Esophagus muscularis mucosa (tissue), 3 donors: ENCODE results near the gene MAP1LC3A.

ENCODE experiments used
- POLR2A ChIP-seq: fragments of 450-650 bp; IDR thresholded peaks from one replicate; pipeline ENCODE4 v1.6.1; 2017; ENCODE audit warnings: antibody characterized with exemption, moderate library complexity, mild to moderate bottlenecking, low read depth
- POLR2AphosphoS5 ChIP-seq, 2 donors: sonication (generic); formaldehyde crosslinking; IDR thresholded peaks; one replicate each; pipeline ENCODE4 v1.6.1; 2017; ENCODE audit warnings: antibody characterized with exemption in 2 of 2
- TF ChIP-seq, protein P1 (sequence below), 3 experiments: fragments of 200-600 bp in 2 of 3; fragments of 450-650 bp in 1 of 3; sonication (generic) in 2 of 3; IDR thresholded peaks; one replicate each; pipeline ENCODE4 v1.5.1; 2017 to 2019; ENCODE audit warnings: antibody characterized with exemption in 3 of 3, mild to moderate bottlenecking in 2 of 3, moderate library complexity in 1 of 3

DNA sequence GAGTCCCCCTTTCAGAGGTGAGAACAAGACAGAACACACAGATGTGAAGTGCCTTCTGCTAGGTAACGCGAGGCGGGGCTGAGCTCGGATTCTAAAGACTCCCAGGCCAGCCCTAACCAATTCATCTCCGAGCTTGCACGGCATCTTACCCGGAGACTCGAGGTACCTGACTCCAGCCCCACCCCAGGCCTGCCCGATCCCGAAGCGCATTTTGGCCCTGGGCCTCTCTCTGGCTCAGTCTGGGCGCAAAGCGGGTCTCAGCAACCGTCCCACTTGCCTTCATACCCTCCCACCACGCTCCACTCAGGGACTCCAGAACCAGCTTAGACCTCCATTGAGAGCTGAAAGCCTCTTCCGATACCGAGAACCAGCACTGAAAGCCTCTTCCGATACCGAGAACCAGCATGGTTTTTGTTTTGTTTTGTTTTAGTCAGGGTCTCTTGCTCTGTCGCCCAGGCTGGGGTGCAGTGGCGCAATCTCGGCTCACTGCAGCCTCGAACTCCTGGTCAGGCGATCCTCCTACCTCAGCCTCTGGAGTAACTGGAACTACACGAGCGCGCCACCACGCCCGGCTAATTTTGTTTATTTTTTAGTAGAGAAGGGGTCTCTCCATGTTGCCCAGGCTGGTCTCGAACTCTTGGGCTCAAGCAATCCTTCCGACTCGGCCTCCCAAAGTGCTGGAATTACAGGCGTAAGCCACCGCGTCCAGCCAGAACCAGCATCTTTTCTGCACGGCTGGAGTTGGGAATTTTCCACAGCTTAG, 42.9 kb upstream of the MAP1LC3A start:
- TF ChIP-seq POLR2A (no peak), POLR2AphosphoS5 (IDR thresholded peaks at IDR 0.05) (peak in 1 of 2 donors; percentile 20)
- TF ChIP-seq, protein P1, sequence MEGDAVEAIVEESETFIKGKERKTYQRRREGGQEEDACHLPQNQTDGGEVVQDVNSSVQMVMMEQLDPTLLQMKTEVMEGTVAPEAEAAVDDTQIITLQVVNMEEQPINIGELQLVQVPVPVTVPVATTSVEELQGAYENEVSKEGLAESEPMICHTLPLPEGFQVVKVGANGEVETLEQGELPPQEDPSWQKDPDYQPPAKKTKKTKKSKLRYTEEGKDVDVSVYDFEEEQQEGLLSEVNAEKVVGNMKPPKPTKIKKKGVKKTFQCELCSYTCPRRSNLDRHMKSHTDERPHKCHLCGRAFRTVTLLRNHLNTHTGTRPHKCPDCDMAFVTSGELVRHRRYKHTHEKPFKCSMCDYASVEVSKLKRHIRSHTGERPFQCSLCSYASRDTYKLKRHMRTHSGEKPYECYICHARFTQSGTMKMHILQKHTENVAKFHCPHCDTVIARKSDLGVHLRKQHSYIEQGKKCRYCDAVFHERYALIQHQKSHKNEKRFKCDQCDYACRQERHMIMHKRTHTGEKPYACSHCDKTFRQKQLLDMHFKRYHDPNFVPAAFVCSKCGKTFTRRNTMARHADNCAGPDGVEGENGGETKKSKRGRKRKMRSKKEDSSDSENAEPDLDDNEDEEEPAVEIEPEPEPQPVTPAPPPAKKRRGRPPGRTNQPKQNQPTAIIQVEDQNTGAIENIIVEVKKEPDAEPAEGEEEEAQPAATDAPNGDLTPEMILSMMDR (IDR thresholded peaks at IDR 0.05), result no peak
